Fibroblast of the aortic adventitia (primary cell): Measurements from ENCODE around the gene CPED1. TPM values are rescaled to one million over a fixed set of nuclear protein-coding genes. Genes with fewer than 3 reads are reported as not detected.
"Not testable (repeated sequence)": the region's sequence is repeated elsewhere in the genome, so short reads cannot be mapped to it uniquely, and the experiment has no call there.

Experiments used
- DNase-seq: peaks from one replicate; pipeline ENCODE4 v3.0.0-alpha.2; 2010; ENCODE audit warnings: low read depth
- H3K4me3 ChIP-seq: 2 replicates; pipeline ENCODE4 v1.5.1; 2011; ENCODE audit warnings: low read depth, mild to moderate bottlenecking, control low read depth, low read length, moderate library complexity
- CTCF ChIP-seq: IDR thresholded peaks from 2 replicates; pipeline ENCODE4 v1.5.1; 2011; ENCODE audit warnings: mild to moderate bottlenecking, low read length, control low read depth, inconsistent platforms; ENCODE audit not compliant: insufficient read depth
- total RNA-seq: library from RNA; depleted of rRNA; stranded (reverse); fragments of >200 nt; gene quantifications from 2 replicates; pipeline ENCODE4 v1.2.3, GENCODE V29; 2012; ENCODE audit warnings: low replicate concordance

CPED1 gene
- total RNA-seq, 1 donor, result 119 TPM

GRCh38 chr7:121244120-121244870 is 255.8 kb downstream of the CPED1 start:
- TF ChIP-seq CTCF, result no peak
- no peak overlapping the region for H3K4me3 ChIP-seq
- DNase-seq, result no peak

GRCh38 chr7:121251367-121251766 is 262.9 kb downstream of the CPED1 start:
- DNase-seq, H3K4me3 ChIP-seq: not testable (repeated sequence)

GRCh38 chr7:121252523-121253235 is 264.2 kb downstream of the CPED1 start:
- not testable (repeated sequence) for H3K4me3 ChIP-seq, DNase-seq

GRCh38 chr7:121259826-121260225 is 271.3 kb downstream of the CPED1 start:
- no peak for DNase-seq
- TF ChIP-seq CTCF, result no peak

GRCh38 chr7:121261207-121261884 is 272.8 kb downstream of the CPED1 start:
- DNase-seq, result no peak
- no peak overlapping the region for H3K4me3 ChIP-seq
- TF ChIP-seq CTCF, result no peak

More at GRCh38 chr7:121259826-121260225, 271.3 kb downstream of the CPED1 start:
- no peak overlapping the region for H3K4me3 ChIP-seq

- no peak overlapping the region for H3K4me3 ChIP-seq
- DNase-seq, result peak; percentile 9
- TF ChIP-seq CTCF, result no peak
Observed at GRCh38 chr7:121262221-121262620, 273.7 kb downstream of the CPED1 start.

- no peak for DNase-seq
- no peak for TF ChIP-seq CTCF
- H3K4me3 ChIP-seq, result no peak overlapping the region
Observed at GRCh38 chr7:121262969-121263368, 274.5 kb downstream of the CPED1 start.
